GM12878 (cell line): ENCODE measurements around the gene B3GAT2. TPM values are rescaled to one million over a fixed set of nuclear protein-coding genes. Genes with fewer than 3 reads are reported as not detected.

Experiments used
- ATAC-seq: fragments of 200-7000 bp; cut with Tn5 transposase; 3 replicates; pipeline ENCODE4 v1.9.1; 2020; ENCODE audit warnings: mild to moderate bottlenecking, moderate library complexity
- BruUV-seq: library from RNA; stranded (reverse); fragments of 400-500 nt; replicated peaks from 2 replicates; lab custom pipeline; 2021; lab: Mats Ljungman, UMichigan
- CTCF ChIA-PET: fragments of 300-600 bp; sonication (Branson Sonifier 250); formaldehyde crosslinking; extraction: SDS; loops from one replicate; lab custom pipeline; 2021; ENCODE audit warnings: inconsistent platforms; lab: Yijun Ruan, JAX
- POLR2A ChIA-PET: fragments of 350-600 bp; formaldehyde crosslinking; extraction: SDS; loops from one replicate; lab custom pipeline; 2021; ENCODE audit warnings: inconsistent platforms; lab: Charles Lee
- RAD21 ChIA-PET: fragments of 300-600 bp; sonication (Branson Sonifier 250); formaldehyde crosslinking; loops from one replicate; lab custom pipeline; 2023; ENCODE audit warnings: antibody characterized with exemption; ENCODE audit not compliant: unreplicated experiment; lab: Charles Lee
- SMC1A ChIA-PET: fragments of 300-600 bp; sonication (Branson Sonifier 250); formaldehyde crosslinking; loops from one replicate; lab custom pipeline; 2023; ENCODE audit not compliant: unreplicated experiment, uncharacterized antibody; lab: Charles Lee
- DNase-seq: peaks from one replicate; pipeline ENCODE4 v3.0.0-alpha.2; 2011; ENCODE audit warnings: low read depth, low spot score
- FAIRE-seq: peaks from 3 replicates; lab custom pipeline; 2011; peaks lifted over from hg19 to GRCh38; lab: Jason Lieb, UNC
- H2AFZ ChIP-seq: 2 replicates; pipeline ENCODE4 v1.6.0; 2011; ENCODE audit warnings: low read depth, low read length, control low read depth; ENCODE audit not compliant: control insufficient read depth
- H3K27ac ChIP-seq: 2 replicates; pipeline ENCODE4 v1.5.1; 2011; ENCODE audit warnings: control low read depth; ENCODE audit not compliant: control insufficient read depth, insufficient read depth
- H3K27me3 ChIP-seq, 2 experiments: replicated peaks in 1 of 2; 2 replicates each; pipeline versions ENCODE4 v1.6.0 to v1.6.1; 2011; ENCODE audit warnings: low read length in 1 of 2; ENCODE audit not compliant: control insufficient read depth in 2 of 2, insufficient read depth in 2 of 2
- H3K36me3 ChIP-seq, 2 experiments: 2 replicates each; pipeline ENCODE4 v1.5.1; 2011; ENCODE audit warnings: low read length in 1 of 2; ENCODE audit not compliant: control insufficient read depth in 2 of 2, insufficient read depth in 2 of 2
- H3K4me1 ChIP-seq: 2 replicates; pipeline ENCODE4 v1.6.1; 2011; ENCODE audit warnings: mild to moderate bottlenecking, low read length, moderate library complexity, mixed read lengths; ENCODE audit not compliant: control insufficient read depth, insufficient read depth
- H3K4me2 ChIP-seq: 2 replicates; pipeline ENCODE4 v1.6.0; 2011; ENCODE audit warnings: control low read depth; ENCODE audit not compliant: control insufficient read depth, insufficient read depth
- H3K4me3 ChIP-seq: fragments of 200-600 bp; sonication (generic); 2 replicates; pipeline ENCODE4 v1.5.1; 2016
- H3K79me2 ChIP-seq: 2 replicates; pipeline ENCODE4 v1.6.0; 2011; ENCODE audit warnings: low read length; ENCODE audit not compliant: control insufficient read depth, insufficient read depth
- H3K9ac ChIP-seq: 2 replicates; pipeline ENCODE4 v1.8.0; 2011; ENCODE audit warnings: low read length, control low read depth, mixed read lengths; ENCODE audit not compliant: control insufficient read depth, insufficient read depth
- H3K9me3 ChIP-seq: replicated peaks from 3 replicates; pipeline ENCODE4 v1.5.1; 2011; ENCODE audit warnings: mild to moderate bottlenecking, low read length; ENCODE audit not compliant: control insufficient read depth, insufficient read depth
- H4K20me1 ChIP-seq: 2 replicates; pipeline ENCODE4 v1.6.0; 2011; ENCODE audit not compliant: control insufficient read depth, insufficient read depth
- DPF2 ChIP-seq: fragments of 450-650 bp; IDR thresholded peaks from 2 replicates; pipeline ENCODE4 v1.6.1; 2017; ENCODE audit warnings: mild to moderate bottlenecking
- POLR2AphosphoS2 ChIP-seq: IDR thresholded peaks from 2 replicates; pipeline ENCODE4 v1.6.1; 2011; ENCODE audit warnings: low read depth, mild to moderate bottlenecking, low read length, improper control_type of control experiment, moderate library complexity
- RUNX3 ChIP-seq: IDR thresholded peaks from 2 replicates; pipeline ENCODE4 v1.6.1; 2012; ENCODE audit warnings: low read length, inconsistent platforms
- SKIL ChIP-seq: fragments of 450-650 bp; IDR thresholded peaks from 2 replicates; pipeline ENCODE4 v1.6.1; 2017; ENCODE audit warnings: mild to moderate bottlenecking, low read depth, inconsistent platforms; ENCODE audit not compliant: poor library complexity, severe bottlenecking
- SREBF1 ChIP-seq: IDR thresholded peaks from 2 replicates; pipeline ENCODE4 v1.6.1; 2012; ENCODE audit warnings: mild to moderate bottlenecking, low read length
- SREBF2 ChIP-seq: IDR thresholded peaks from 2 replicates; pipeline ENCODE4 v1.6.1; 2012; ENCODE audit warnings: mild to moderate bottlenecking, low read length
- ZNF687 ChIP-seq: fragments of 450-650 bp; IDR thresholded peaks from 2 replicates; pipeline ENCODE4 v1.6.1; 2017; ENCODE audit warnings: mild to moderate bottlenecking, moderate library complexity
- WGBS: methylation state at CpG from one replicate; pipeline ENCODE4 v1.1.6; 2016; ENCODE audit warnings: low lambda C conversion rate; ENCODE audit not compliant: insufficient replicate concordance, insufficient coverage; ENCODE audit errors: missing lambda C conversion rate; 5-methylcytosine and 5-hydroxymethylcytosine counted together
- in situ Hi-C: fragments of 300-500 bp; cut with MboI; formaldehyde crosslinking; loops from 9 replicates; pipeline ENCODE4 v1.14.3; 2018; ENCODE audit warnings: mixed read lengths
- intact Hi-C: fragments of 100-400 bp; cut with micrococcal nuclease; formaldehyde crosslinking; loops from one replicate; pipeline ENCODE4 v1.14.2; 2022; ENCODE audit not compliant: unreplicated experiment
- polyA plus RNA-seq, 11 experiments: library from polyadenylated mRNA; depleted of rRNA in 4 of 11; unstranded in 6 of 11; stranded (reverse) in 5 of 11; fragments of >200 nt; fragmentation: Nextera tagmentation in 4 of 11; fragmentation: Illumina TruSeq in 1 of 11; extraction: Ambion mirVana in 4 of 11; extraction: Trizol in 1 of 11; gene quantifications; 1 replicate in 1 of 11; 2 replicates in 10 of 11; pipeline versions ENCODE4 v1.2.1 to v1.2.3, GENCODE V29; 2011 to 2016; ENCODE audit warnings: inconsistent platforms in 2 of 11, missing spikeins in 2 of 11, low read depth in 1 of 11
- total RNA-seq, 4 experiments: library from RNA; depleted of rRNA in 3 of 4; stranded (reverse); fragments of >200 nt in 3 of 4; fragmentation: Illumina TruSeq in 1 of 4; extraction: Trizol in 1 of 4; gene quantifications; 2 replicates each; pipeline versions ENCODE4 v1.2.1 to v1.2.3, GENCODE V29; 2013 to 2021

B3GAT2 gene
- total and polyA plus RNA-seq, 10 of the 15 experiments (the other 5 are each of a cell fraction or from before 2014, with no cell fraction given): 0.04 to 1.2 (median 0.22) TPM; not detected in 5

GRCh38 chr6:70954750-70955149 is 2.1 kb downstream of the B3GAT2 start (continued):
- TF ChIP-seq ZNF687 (no peak), SKIL (no peak)

GRCh38 chr6:70954176-70954575 is 2.7 kb downstream of the B3GAT2 start:
- WGBS: 21% methylated on average over 3 of the region's 3 CpGs
- Histone ChIP-seq H3K9ac (no peak overlapping the region), H3K27ac (no peak overlapping the region), H4K20me1 (no peaks in the 10 kb centered on the region), H3K4me1 (peaks cover 3% of the 10 kb centered on the region; the same call in 1 of the 2 replicates), H3K27me3 (peaks cover 9 to 13% of the 10 kb centered on the region in 2 experiments)
- intact Hi-C loops: loop anchor here (10.0 kb wide), 1 partner anchor 439 kb away; no protein-coding TSS in a partner anchor
- POLR2A ChIA-PET: no interaction called here
- CTCF ChIA-PET: interaction anchor here (2.5 kb wide), 1 partner anchor 248 kb away, joined by 8 read pairs; no protein-coding TSS in a partner anchor
- SMC1A ChIA-PET: no interaction called here
- DNase-seq (no peak), ATAC-seq (no peak)
- TF ChIP-seq SREBF2 (no peak), DPF2 (no peak), RUNX3 (no peak), POLR2AphosphoS2 (no peak), SREBF1 (no peak)
- TF ChIP-seq, all 136 proteins: peak for 0
- Histone ChIP-seq H3K4me3 (no peak overlapping the region), H3K36me3 (no peaks in the 10 kb centered on the region), H3K79me2 (no peaks in the 10 kb centered on the region), H2AFZ (no peak overlapping the region), H3K4me2 (no peak overlapping the region), H3K9me3 (no peaks in the 10 kb centered on the region)
- FAIRE-seq: no peak
- RAD21 ChIA-PET: no interaction called here
- no TSS peak for BruUV-seq
- in situ Hi-C loops: no loop called here
